ENCODE measurements around the gene MRPL33.

MRPL33 gene

GRCh38 chr2:27810455-27810854, 38.9 kb downstream of the MRPL33 start:
- DNase-seq: no peak

DNA sequence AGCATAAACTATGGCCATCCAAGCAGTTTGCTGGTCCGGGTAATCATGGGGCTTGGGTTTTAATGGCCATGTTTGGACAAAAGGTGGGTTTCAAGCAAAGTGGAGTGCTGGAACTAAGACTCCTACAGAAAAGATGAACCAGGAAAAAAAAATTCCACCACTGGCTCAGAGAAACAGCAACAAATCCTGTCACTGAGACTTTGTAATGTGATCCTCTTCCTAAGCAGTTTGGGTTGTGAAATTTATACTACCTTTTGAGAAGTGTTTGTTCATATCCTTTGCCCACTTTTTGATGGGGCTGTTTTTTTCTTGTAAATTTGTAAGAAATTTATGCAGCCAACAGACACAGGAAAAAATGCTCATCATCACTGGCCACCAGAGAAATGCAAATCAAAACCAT, 40.2 kb downstream of the MRPL33 start:
- DNase-seq: no peak

- no peak for DNase-seq
These were observed 43.2 kb downstream of the MRPL33 start for GRCh38 chr2:27814758-27815157.

GRCh38 chr2:27815860-27816438, 44.4 kb downstream of the MRPL33 start:
- DNase-seq: no peak

DNA sequence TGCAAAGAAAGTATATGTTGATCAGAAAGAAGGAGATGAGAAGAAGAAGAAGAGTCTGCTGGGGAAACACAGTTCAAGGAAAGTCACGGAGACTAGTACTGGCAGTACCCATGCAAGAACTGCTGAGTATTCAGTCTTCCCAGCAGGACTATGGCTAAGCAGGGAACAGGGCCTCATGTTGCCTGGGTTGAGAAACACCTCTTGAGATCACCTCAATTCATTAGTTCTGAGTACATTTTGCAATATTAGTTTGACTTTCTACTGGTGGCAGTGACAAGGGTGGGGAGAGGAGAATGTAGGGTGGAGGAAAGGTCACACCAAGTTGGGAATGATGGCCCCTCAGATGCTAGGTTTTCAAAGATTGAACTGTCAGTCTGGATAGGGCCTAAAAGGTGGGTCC, 50.5 kb downstream of the MRPL33 start:
- no peak for DNase-seq

- no peak for DNase-seq
These were observed 51.6 kb downstream of the MRPL33 start for GRCh38 chr2:27823135-27823534.

- DNase-seq: no peak
These were observed 52.0 kb downstream of the MRPL33 start for GRCh38 chr2:27823569-27823968.

GRCh38 chr2:27824401-27824800, 52.9 kb downstream of the MRPL33 start:
- DNase-seq: no peak

DNA sequence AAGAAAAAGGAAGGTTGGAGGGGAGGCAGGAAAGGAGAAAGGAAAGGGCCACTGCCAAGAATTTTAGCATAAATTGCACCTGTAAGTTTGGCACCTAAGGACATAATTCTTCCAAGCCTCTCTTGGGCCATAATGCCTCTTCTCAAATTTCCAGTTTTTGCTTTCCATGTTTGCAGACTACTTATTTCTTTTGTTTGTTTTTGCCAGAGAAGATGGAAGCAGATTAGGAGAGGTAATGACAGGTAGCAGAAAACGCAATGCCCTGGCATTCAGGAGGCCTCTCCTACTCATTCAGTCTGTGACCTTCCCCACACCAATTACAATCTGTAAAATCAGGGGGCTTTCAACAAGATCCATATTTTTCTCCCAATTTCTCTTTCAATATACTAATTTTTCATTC, 56.8 kb downstream of the MRPL33 start:
- no peak for DNase-seq

Measured in NCI-H2081 treated with DMSO at 0.1 percent for 48 hours (cell line).